Osteoblast (primary cell): ENCODE measurements around the gene NCKAP5. TPM values are rescaled to one million over a fixed set of nuclear protein-coding genes. Genes with fewer than 3 reads are reported as not detected.

Source experiments
- DNase-seq: peaks from one replicate; pipeline ENCODE4 v3.0.0; 2011; ENCODE audit warnings: low spot score, mixed read lengths; ENCODE audit not compliant: insufficient read length; ENCODE audit errors: missing footprints
- H2AFZ ChIP-seq: 2 replicates; pipeline ENCODE4 v1.6.0; 2011; ENCODE audit warnings: mild to moderate bottlenecking, low read length
- H3K27ac ChIP-seq: 2 replicates; pipeline ENCODE4 v1.5.1; 2011; ENCODE audit warnings: mild to moderate bottlenecking, low read depth, low read length, moderate library complexity
- H3K27me3 ChIP-seq: 2 replicates; pipeline ENCODE4 v1.6.0; 2012; ENCODE audit warnings: mild to moderate bottlenecking, control low read depth, inconsistent platforms, low read length, moderate library complexity; ENCODE audit not compliant: insufficient read depth
- H3K36me3 ChIP-seq: 2 replicates; pipeline ENCODE4 v1.5.1; 2011; ENCODE audit warnings: mild to moderate bottlenecking, low read length, control low read depth, moderate library complexity; ENCODE audit not compliant: insufficient read depth
- H3K4me1 ChIP-seq: 2 replicates; pipeline ENCODE4 v1.5.1; 2011; ENCODE audit warnings: mild to moderate bottlenecking, low read length, control low read depth, moderate library complexity; ENCODE audit not compliant: insufficient read depth
- H3K4me2 ChIP-seq: 2 replicates; pipeline ENCODE4 v1.6.0; 2011; ENCODE audit warnings: mild to moderate bottlenecking, low read length; ENCODE audit not compliant: insufficient read depth
- H3K4me3 ChIP-seq: fragments of 200-600 bp; sonication (generic); 3 replicates; pipeline ENCODE4 v1.5.1; 2012; ENCODE audit warnings: mild to moderate bottlenecking, low read length, inconsistent platforms; ENCODE audit not compliant: insufficient read depth
- H3K79me2 ChIP-seq: 2 replicates; pipeline ENCODE4 v1.6.0; 2012; ENCODE audit warnings: mild to moderate bottlenecking, low read length, control low read depth, inconsistent platforms; ENCODE audit not compliant: insufficient read depth
- H3K9me3 ChIP-seq: 2 replicates; pipeline ENCODE4 v1.5.1; 2011; ENCODE audit warnings: low read depth, low read length, control low read depth
- H4K20me1 ChIP-seq: 2 replicates; pipeline ENCODE4 v1.6.0; 2012; ENCODE audit warnings: mild to moderate bottlenecking, low read length, control low read depth; ENCODE audit not compliant: insufficient read depth
- total RNA-seq: library from RNA; depleted of rRNA; stranded (reverse); fragments of >200 nt; gene quantifications from 2 replicates; pipeline ENCODE4 v1.2.3, GENCODE V29; 2012
- TF ChIP-seq, protein P1 (sequence below): IDR thresholded peaks from 2 replicates; pipeline ENCODE4 v1.5.1; 2011; ENCODE audit warnings: mild to moderate bottlenecking, low read depth, low read length, moderate library complexity; ENCODE audit errors: extremely low read depth

Gene NCKAP5
- total RNA-seq, 1 donor: 1.8 TPM

DNA sequence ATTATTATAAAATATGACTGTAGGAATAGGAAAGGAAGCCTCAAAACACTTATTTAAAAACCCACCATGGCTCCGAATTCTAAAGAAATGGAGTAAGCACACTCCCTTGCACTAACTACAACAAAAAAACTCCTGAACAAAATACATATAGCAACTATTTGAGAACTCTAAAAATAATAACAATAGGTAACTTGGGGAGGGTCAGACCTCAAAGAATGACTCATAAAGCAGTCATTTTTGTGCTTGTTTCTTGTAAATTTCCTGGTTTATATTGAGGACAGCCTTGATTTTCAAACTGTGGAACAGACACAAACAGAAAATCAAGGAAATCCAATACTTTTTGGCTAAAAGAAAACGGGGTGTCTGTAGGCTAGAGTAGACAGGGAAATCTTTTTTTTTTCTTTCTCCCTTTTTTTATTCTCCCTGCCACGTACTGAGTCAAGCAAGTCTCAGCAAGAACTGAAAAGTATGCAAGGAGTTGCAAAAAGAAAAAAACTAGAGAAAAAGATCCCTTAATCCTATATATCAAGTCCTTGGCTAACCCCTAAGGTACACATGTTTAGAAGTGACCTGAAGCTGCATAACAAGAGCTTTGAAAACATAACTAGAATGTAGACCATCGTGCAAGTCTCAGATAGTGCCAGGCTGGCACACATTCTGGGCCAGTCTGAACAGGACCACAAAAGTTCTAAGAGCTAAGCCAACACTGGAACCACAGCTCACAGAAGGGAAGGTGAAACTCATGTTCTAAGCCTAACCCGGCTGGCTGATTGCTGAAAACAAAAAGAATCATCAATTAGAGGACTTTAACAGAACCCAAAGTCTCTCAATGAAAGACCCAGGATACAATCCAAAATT is 495.2 kb downstream of the NCKAP5 start:
- Histone ChIP-seq H3K4me2 (no peak overlapping the region), H3K9me3 (no peaks in the 10 kb centered on the region), H3K27ac (no peak overlapping the region), H3K27me3 (no peaks in the 10 kb centered on the region), H3K4me1 (no peaks in the 10 kb centered on the region), H3K79me2 (no peaks in the 10 kb centered on the region), H3K36me3 (no peaks in the 10 kb centered on the region), H3K4me3 (no peak overlapping the region), H4K20me1 (no peaks in the 10 kb centered on the region), H2AFZ (no peak overlapping the region)
- no peak for DNase-seq
- TF ChIP-seq, protein P1, sequence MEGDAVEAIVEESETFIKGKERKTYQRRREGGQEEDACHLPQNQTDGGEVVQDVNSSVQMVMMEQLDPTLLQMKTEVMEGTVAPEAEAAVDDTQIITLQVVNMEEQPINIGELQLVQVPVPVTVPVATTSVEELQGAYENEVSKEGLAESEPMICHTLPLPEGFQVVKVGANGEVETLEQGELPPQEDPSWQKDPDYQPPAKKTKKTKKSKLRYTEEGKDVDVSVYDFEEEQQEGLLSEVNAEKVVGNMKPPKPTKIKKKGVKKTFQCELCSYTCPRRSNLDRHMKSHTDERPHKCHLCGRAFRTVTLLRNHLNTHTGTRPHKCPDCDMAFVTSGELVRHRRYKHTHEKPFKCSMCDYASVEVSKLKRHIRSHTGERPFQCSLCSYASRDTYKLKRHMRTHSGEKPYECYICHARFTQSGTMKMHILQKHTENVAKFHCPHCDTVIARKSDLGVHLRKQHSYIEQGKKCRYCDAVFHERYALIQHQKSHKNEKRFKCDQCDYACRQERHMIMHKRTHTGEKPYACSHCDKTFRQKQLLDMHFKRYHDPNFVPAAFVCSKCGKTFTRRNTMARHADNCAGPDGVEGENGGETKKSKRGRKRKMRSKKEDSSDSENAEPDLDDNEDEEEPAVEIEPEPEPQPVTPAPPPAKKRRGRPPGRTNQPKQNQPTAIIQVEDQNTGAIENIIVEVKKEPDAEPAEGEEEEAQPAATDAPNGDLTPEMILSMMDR: no peak

DNA sequence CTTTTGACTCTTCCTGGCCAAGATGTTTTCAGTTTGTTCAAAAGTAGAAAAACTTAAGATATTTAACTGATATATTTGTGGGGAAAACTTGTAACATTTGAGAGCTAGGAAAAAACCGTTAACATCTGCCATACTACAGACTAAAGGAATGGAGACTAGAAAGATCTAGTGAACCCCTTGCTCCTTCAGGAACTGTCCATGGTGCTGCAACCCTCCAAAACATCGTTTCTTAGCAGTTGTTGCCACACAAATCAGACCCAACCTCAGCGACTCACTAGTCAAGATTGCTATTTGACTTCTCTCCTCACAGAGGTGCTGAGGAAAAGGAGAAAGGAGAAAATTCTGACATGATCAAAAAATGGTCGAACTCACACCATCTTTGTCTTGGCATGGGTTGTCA is 504.5 kb downstream of the NCKAP5 start:
- TF ChIP-seq, protein P1: no peak
- Histone ChIP-seq H3K79me2 (no peaks in the 10 kb centered on the region), H2AFZ (no peak overlapping the region), H3K9me3 (no peaks in the 10 kb centered on the region), H3K27me3 (no peaks in the 10 kb centered on the region), H3K4me2 (no peak overlapping the region), H3K4me1 (no peaks in the 10 kb centered on the region), H3K27ac (no peak overlapping the region), H3K4me3 (no peak overlapping the region), H4K20me1 (no peaks in the 10 kb centered on the region), H3K36me3 (no peaks in the 10 kb centered on the region)
- no peak for DNase-seq

DNA sequence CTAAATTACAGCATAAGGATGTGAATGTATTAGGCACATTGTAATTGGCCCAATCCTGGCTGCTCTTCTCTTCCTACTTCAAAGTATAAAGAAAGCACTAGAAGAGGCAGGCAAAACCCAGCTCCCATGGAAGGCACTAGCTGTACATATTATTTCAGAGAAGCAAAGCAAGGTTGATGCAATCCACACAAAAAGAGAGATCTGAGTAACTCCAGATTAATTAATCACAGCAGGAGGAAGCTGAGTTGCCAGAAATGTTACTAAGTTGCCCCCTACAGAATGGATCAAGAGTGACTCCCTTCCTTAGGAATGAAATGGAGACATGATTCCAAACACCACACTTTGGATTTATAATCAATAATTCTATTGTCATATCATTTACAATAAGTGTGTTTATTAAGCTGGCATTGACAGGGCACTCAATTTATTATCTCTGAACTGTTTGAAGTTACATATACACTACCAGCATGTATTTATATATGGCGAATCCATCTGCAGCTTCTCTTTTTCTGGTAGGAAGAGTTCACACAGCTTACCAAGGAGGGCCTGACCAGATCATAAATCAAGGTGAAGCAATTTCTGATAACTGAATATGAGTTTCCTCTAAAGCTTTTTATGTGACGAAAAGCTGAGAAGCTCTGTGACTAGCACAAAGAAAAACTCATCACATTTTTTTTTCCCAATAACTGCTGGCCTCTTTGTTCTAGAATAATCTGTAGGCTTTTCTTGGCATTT is 505.2 kb downstream of the NCKAP5 start:
- Histone ChIP-seq H3K36me3 (no peaks in the 10 kb centered on the region), H2AFZ (no peak overlapping the region), H4K20me1 (no peaks in the 10 kb centered on the region), H3K79me2 (no peaks in the 10 kb centered on the region), H3K4me2 (no peak overlapping the region), H3K27ac (no peak overlapping the region), H3K9me3 (no peaks in the 10 kb centered on the region), H3K4me3 (no peak overlapping the region), H3K27me3 (no peaks in the 10 kb centered on the region), H3K4me1 (no peaks in the 10 kb centered on the region)
- TF ChIP-seq, protein P1: no peak
- no peak for DNase-seq

DNA sequence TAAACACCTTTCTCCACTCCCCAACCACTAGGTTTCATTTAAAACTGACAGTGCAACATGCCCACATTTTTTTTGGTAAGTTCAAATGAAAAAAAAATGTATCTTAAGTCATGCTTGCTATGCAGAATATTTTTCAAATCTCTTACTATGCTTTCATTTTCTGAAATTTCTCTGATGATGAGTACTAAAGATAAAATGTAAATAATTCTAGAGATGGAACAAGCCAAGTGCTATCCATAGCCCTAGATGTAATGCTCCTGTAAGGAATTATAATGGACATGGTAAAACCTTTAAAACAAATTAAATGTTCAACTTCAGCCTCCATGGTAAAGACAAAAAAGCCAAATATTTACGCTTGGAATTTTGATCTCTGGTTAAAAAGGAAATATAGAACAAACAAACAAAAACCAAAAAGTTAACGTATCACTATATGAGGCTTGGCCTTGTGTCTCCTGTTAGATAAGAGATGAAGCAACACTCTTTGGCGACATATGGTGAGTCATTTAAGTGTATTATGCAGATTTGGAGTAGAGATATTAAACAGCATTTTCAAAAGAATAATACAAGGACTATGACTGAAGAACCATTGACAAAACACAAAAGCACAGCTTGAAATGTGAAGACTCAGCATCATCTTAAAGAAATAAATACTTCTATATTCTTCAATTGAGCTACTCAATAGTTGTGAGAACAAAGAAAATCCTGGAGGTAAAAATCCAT is 506.2 kb downstream of the NCKAP5 start:
- H3K9me3 ChIP-seq: no peaks in the 10 kb centered on the region
- no peaks in the 10 kb centered on the region for H3K4me1 ChIP-seq
- no peaks in the 10 kb centered on the region for H3K79me2 ChIP-seq
- H3K27me3 ChIP-seq: no peaks in the 10 kb centered on the region
- H3K4me3 ChIP-seq: no peak overlapping the region
- H3K36me3 ChIP-seq: no peaks in the 10 kb centered on the region
- H3K27ac ChIP-seq: no peak overlapping the region
- no peaks in the 10 kb centered on the region for H4K20me1 ChIP-seq
- TF ChIP-seq, protein P1: no peak
- no peak overlapping the region for H2AFZ ChIP-seq
- no peak for DNase-seq
- H3K4me2 ChIP-seq: no peak overlapping the region
